Mesendoderm (in vitro differentiated cells): Measurements from ENCODE around the gene SPON1.
"Not testable (repeated sequence)": the region's sequence is repeated elsewhere in the genome, so short reads cannot be mapped to it uniquely, and the experiment has no call there.

ENCODE experiments used
- DNase-seq: peaks from one replicate; pipeline ENCODE4 v3.0.0; 2013
- H2AK5ac ChIP-seq: 2 replicates; pipeline ENCODE4 v1.6.1; 2013; ENCODE audit warnings: low read length, inconsistent platforms
- H2BK120ac ChIP-seq: 2 replicates; pipeline ENCODE4 v1.6.1; 2013; ENCODE audit warnings: low read depth, mild to moderate bottlenecking, low read length, moderate library complexity, mixed read lengths
- H2BK15ac ChIP-seq: replicated peaks from 2 replicates; pipeline ENCODE4 v1.6.1; 2013; ENCODE audit warnings: low read depth, mild to moderate bottlenecking, moderate library complexity
- H2BK5ac ChIP-seq: 2 replicates; pipeline ENCODE4 v1.6.1; 2013; ENCODE audit warnings: low read length, inconsistent platforms
- H3K18ac ChIP-seq: 2 replicates; pipeline ENCODE4 v1.6.1; 2013; ENCODE audit warnings: mild to moderate bottlenecking, low read length, mixed read lengths
- H3K23ac ChIP-seq: one replicate; pipeline ENCODE4 v1.6.1; 2013; ENCODE audit warnings: low read length
- H3K27ac ChIP-seq: 2 replicates; pipeline ENCODE4 v1.5.1; 2013; ENCODE audit warnings: low read depth, mild to moderate bottlenecking, inconsistent platforms, low read length, moderate library complexity
- H3K27me3 ChIP-seq: 2 replicates; pipeline ENCODE4 v1.6.1; 2013; ENCODE audit warnings: low read length, control low read depth, mild to moderate bottlenecking, inconsistent platforms; ENCODE audit not compliant: insufficient read depth, poor library complexity
- H3K36me3 ChIP-seq: 2 replicates; pipeline ENCODE4 v1.6.1; 2013; ENCODE audit warnings: low read length, inconsistent platforms; ENCODE audit not compliant: control insufficient read depth, insufficient read depth
- H3K4ac ChIP-seq: one replicate; pipeline ENCODE4 v1.6.1; 2013; ENCODE audit warnings: low read depth, mild to moderate bottlenecking, low read length, moderate library complexity
- H3K4me1 ChIP-seq: 2 replicates; pipeline ENCODE4 v1.6.1; 2013; ENCODE audit warnings: low read depth, low read length, inconsistent platforms; ENCODE audit not compliant: control insufficient read depth
- H3K4me2 ChIP-seq: 2 replicates; pipeline ENCODE4 v1.6.1; 2013; ENCODE audit warnings: low read length
- H3K4me3 ChIP-seq: 2 replicates; pipeline ENCODE4 v1.5.1; 2013; ENCODE audit warnings: mild to moderate bottlenecking, low read length
- H3K56ac ChIP-seq: one replicate; pipeline ENCODE4 v1.6.1; 2013; ENCODE audit warnings: low read length
- H3K79me1 ChIP-seq: 2 replicates; pipeline ENCODE4 v1.6.1; 2013; ENCODE audit warnings: low read length, inconsistent platforms
- H3K79me2 ChIP-seq: 2 replicates; pipeline ENCODE4 v1.6.1; 2013; ENCODE audit warnings: mild to moderate bottlenecking, low read length; ENCODE audit not compliant: control insufficient read depth, insufficient read depth
- H3K9ac ChIP-seq: 2 replicates; pipeline ENCODE4 v1.6.1; 2013; ENCODE audit warnings: low read length, inconsistent platforms
- H4K5ac ChIP-seq: one replicate; pipeline ENCODE4 v1.6.1; 2013; ENCODE audit warnings: low read length
- H4K8ac ChIP-seq: one replicate; pipeline ENCODE4 v1.6.1; 2013; ENCODE audit warnings: low read depth, mild to moderate bottlenecking, control low read depth, low read length, moderate library complexity
- WGBS: extraction: QIAGEN DNeasy Blood & Tissue Kit; methylation state at CpG from one replicate; pipeline ENCODE4 v1.1.7; 2013; ENCODE audit warnings: low lambda C conversion rate, missing lambda C conversion rate; ENCODE audit not compliant: insufficient coverage; ENCODE audit errors: extremely low coverage; 5-methylcytosine and 5-hydroxymethylcytosine counted together

The SPON1 gene

GRCh38 chr11:14252501-14252900 lies 290.0 kb downstream of the SPON1 start:
- not testable (repeated sequence) for H3K4ac ChIP-seq, H3K4me1 ChIP-seq, H2BK120ac ChIP-seq, H4K5ac ChIP-seq, H3K56ac ChIP-seq, H4K8ac ChIP-seq, H3K4me2 ChIP-seq, H3K27me3 ChIP-seq, H3K9ac ChIP-seq, H3K23ac ChIP-seq, H2BK15ac ChIP-seq, H3K27ac ChIP-seq, H2AK5ac ChIP-seq, H3K79me2 ChIP-seq, H3K79me1 ChIP-seq, DNase-seq, H3K18ac ChIP-seq, H2BK5ac ChIP-seq, H3K36me3 ChIP-seq, H3K4me3 ChIP-seq
- WGBS = no CpG with 5 or more reads among the region's 12 CpGs

GRCh38 chr11:14253421-14253820 lies 290.9 kb downstream of the SPON1 start:
- Histone ChIP-seq H2BK5ac (no peak overlapping the region), H3K4me2 (no peak overlapping the region), H3K4me3 (no peak overlapping the region), H3K18ac (no peak overlapping the region), H3K79me1 (no peaks in the 10 kb centered on the region), H3K27me3 (no peaks in the 10 kb centered on the region), H3K9ac (no peak overlapping the region), H3K27ac (no peak overlapping the region), H4K8ac (no peak overlapping the region), H3K4ac (no peak overlapping the region), H4K5ac (no peak overlapping the region), H2BK120ac (no peak overlapping the region), H3K23ac (no peak overlapping the region), H3K56ac (no peak overlapping the region), H3K36me3 (no peaks in the 10 kb centered on the region), H3K79me2 (no peaks in the 10 kb centered on the region), H2BK15ac (no peak overlapping the region), H3K4me1 (no peaks in the 10 kb centered on the region), H2AK5ac (no peak overlapping the region)
- WGBS = no CpG with 5 or more reads among the region's 2 CpGs
- no peak for DNase-seq

- H3K56ac ChIP-seq = no peak overlapping the region
- no peak overlapping the region for H3K4ac ChIP-seq
- H2BK5ac ChIP-seq = no peak overlapping the region
- H3K23ac ChIP-seq = no peak overlapping the region
- no peaks in the 10 kb centered on the region for H3K79me2 ChIP-seq
- H3K18ac ChIP-seq = no peak overlapping the region
- H3K27me3 ChIP-seq = no peaks in the 10 kb centered on the region
- no peak overlapping the region for H2BK120ac ChIP-seq
- no peaks in the 10 kb centered on the region for H3K79me1 ChIP-seq
- DNase-seq = no peak
- H3K9ac ChIP-seq = no peak overlapping the region
- H3K4me1 ChIP-seq = no peaks in the 10 kb centered on the region
- no CpG with 5 or more reads among the region's 5 CpGs for WGBS
- no peak overlapping the region for H4K5ac ChIP-seq
- H3K27ac ChIP-seq = no peak overlapping the region
- H3K36me3 ChIP-seq = no peaks in the 10 kb centered on the region
- no peak overlapping the region for H3K4me2 ChIP-seq
- H2AK5ac ChIP-seq = no peak overlapping the region
- H3K4me3 ChIP-seq = no peak overlapping the region
- no peak overlapping the region for H2BK15ac ChIP-seq
- H4K8ac ChIP-seq = no peak overlapping the region
These were observed 291.3 kb downstream of the SPON1 start for GRCh38 chr11:14253840-14254239.

GRCh38 chr11:14254533-14255237 lies 292.2 kb downstream of the SPON1 start:
- Histone ChIP-seq H3K9ac (no peak overlapping the region), H3K36me3 (no peaks in the 10 kb centered on the region), H3K4me2 (no peak overlapping the region), H3K4me1 (no peaks in the 10 kb centered on the region), H4K5ac (no peak overlapping the region), H3K56ac (no peak overlapping the region), H4K8ac (no peak overlapping the region), H3K27ac (no peak overlapping the region), H2AK5ac (no peak overlapping the region), H3K23ac (no peak overlapping the region), H3K79me2 (no peaks in the 10 kb centered on the region), H3K18ac (no peak overlapping the region), H3K79me1 (no peaks in the 10 kb centered on the region), H3K4ac (no peak overlapping the region), H2BK120ac (no peak overlapping the region), H3K4me3 (no peak overlapping the region), H3K27me3 (no peaks in the 10 kb centered on the region), H2BK5ac (no peak overlapping the region), H2BK15ac (no peak overlapping the region)
- no peak for DNase-seq
- no CpG with 5 or more reads among the region's 13 CpGs for WGBS

GRCh38 chr11:14255238-14255534 lies 292.7 kb downstream of the SPON1 start:
- Histone ChIP-seq H3K36me3 (no peaks in the 10 kb centered on the region), H3K79me1 (no peaks in the 10 kb centered on the region), H4K8ac (no peak overlapping the region), H2BK120ac (no peak overlapping the region), H3K56ac (no peak overlapping the region), H2BK5ac (no peak overlapping the region), H3K27ac (no peak overlapping the region), H2BK15ac (no peak overlapping the region), H2AK5ac (no peak overlapping the region), H3K4ac (no peak overlapping the region), H3K4me3 (no peak overlapping the region), H4K5ac (no peak overlapping the region), H3K79me2 (no peaks in the 10 kb centered on the region), H3K18ac (no peak overlapping the region), H3K4me2 (no peak overlapping the region), H3K27me3 (no peaks in the 10 kb centered on the region), H3K4me1 (no peaks in the 10 kb centered on the region), H3K23ac (no peak overlapping the region), H3K9ac (no peak overlapping the region)
- no CpG with 5 or more reads among the region's 2 CpGs for WGBS
- DNase-seq = no peak

- H4K8ac ChIP-seq = no peak overlapping the region
- H3K79me1 ChIP-seq = no peaks in the 10 kb centered on the region
- H3K18ac ChIP-seq = no peak overlapping the region
- no peak overlapping the region for H2BK120ac ChIP-seq
- H2AK5ac ChIP-seq = no peak overlapping the region
- no peak overlapping the region for H3K4me2 ChIP-seq
- no peak overlapping the region for H4K5ac ChIP-seq
- no peak overlapping the region for H2BK5ac ChIP-seq
- DNase-seq = peak; percentile 56
- no peaks in the 10 kb centered on the region for H3K4me1 ChIP-seq
- H3K23ac ChIP-seq = no peak overlapping the region
- no peak overlapping the region for H3K56ac ChIP-seq
- no peak overlapping the region for H3K4ac ChIP-seq
- H3K79me2 ChIP-seq = no peaks in the 10 kb centered on the region
- H3K27me3 ChIP-seq = no peaks in the 10 kb centered on the region
- no peak overlapping the region for H3K4me3 ChIP-seq
- H2BK15ac ChIP-seq = no peak overlapping the region
- no CpG with 5 or more reads among the region's 6 CpGs for WGBS
- no peak overlapping the region for H3K9ac ChIP-seq
- no peak overlapping the region for H3K27ac ChIP-seq
- no peaks in the 10 kb centered on the region for H3K36me3 ChIP-seq
These were observed 295.9 kb downstream of the SPON1 start for GRCh38 chr11:14258221-14258935.
